SH-SY5Y (cell line): ENCODE measurements around the gene STK32A.

Experiments used
- GATA2 ChIP-seq: IDR thresholded peaks from 2 replicates; pipeline ENCODE4 v1.6.1; 2011; ENCODE audit warnings: mild to moderate bottlenecking, low read depth, low read length
- GATA3 ChIP-seq: IDR thresholded peaks from 2 replicates; pipeline ENCODE4 v1.6.1; 2011; ENCODE audit warnings: low read depth, mild to moderate bottlenecking, low read length, moderate library complexity

- no peak for TF ChIP-seq GATA2
- TF ChIP-seq GATA3 = no peak
Observed at GRCh38 chr5:147307170-147307569, 72.3 kb downstream of the STK32A start.
